ENCODE results near the gene VIPR2. TPM values are rescaled to one million over a fixed set of nuclear protein-coding genes. Genes with fewer than 3 reads are reported as not detected.
"Not testable (repeated sequence)": the region's sequence is repeated elsewhere in the genome, so short reads cannot be mapped to it uniquely, and the experiment has no call there.

The VIPR2 gene
- total RNA-seq, 4 donors from 2014 or later = 9.3 to 16.6 (median 12.1) TPM

- Histone ChIP-seq H3K36me3 (no peaks in the 10 kb centered on the region), H3K27me3 (no peaks in the 10 kb centered on the region), H3K4me1 (no peaks in the 10 kb centered on the region), H3K9me3 (no peaks in the 10 kb centered on the region), H3K27ac (replicated peaks in 1 of 4) (no peak overlapping the region), H3K4me3 (no peak overlapping the region)
- intact Hi-C loops (cut with DNase I) = no loop called here
- no peak for DNase-seq (ENCODE audit: extremely low spot score)
- TF ChIP-seq POLR2AphosphoS5 (IDR thresholded peaks at IDR 0.05) = no peak
- no peak for TF ChIP-seq POLR2A (IDR thresholded peaks at IDR 0.05; ENCODE audit: low read depth)
- TF ChIP-seq CTCF (IDR thresholded peaks at IDR 0.05) = no peak
- TF ChIP-seq EP300 (IDR thresholded peaks at IDR 0.05) = no peak
- WGBS = 84% methylated on average over 16 of the region's 17 CpGs
These were observed 24.7 kb upstream of the VIPR2 start for GRCh38 chr7:159169391-159169790.

- 85% methylated on average over 13 of the region's 15 CpGs for WGBS
- Histone ChIP-seq H3K27me3 (no peaks in the 10 kb centered on the region), H3K4me1 (no peaks in the 10 kb centered on the region), H3K27ac (replicated peaks in 1 of 4) (no peak overlapping the region), H3K36me3 (no peaks in the 10 kb centered on the region), H3K9me3 (no peaks in the 10 kb centered on the region), H3K4me3 (no peak overlapping the region)
- DNase-seq (ENCODE audit: extremely low spot score) = no peak
- intact Hi-C loops (cut with DNase I) = no loop called here
- TF ChIP-seq CTCF (IDR thresholded peaks at IDR 0.05) (no peak), POLR2A (IDR thresholded peaks at IDR 0.05; ENCODE audit: low read depth) (no peak), POLR2AphosphoS5 (IDR thresholded peaks at IDR 0.05) (no peak)
These were observed 22.5 kb upstream of the VIPR2 start for GRCh38 chr7:159167139-159167538.

GRCh38 chr7:159166530-159166929 is 21.9 kb upstream of the VIPR2 start:
- intact Hi-C loops (cut with DNase I) = no loop called here
- Histone ChIP-seq H3K4me3 (no peak overlapping the region), H3K27ac (replicated peaks in 1 of 4) (no peak overlapping the region), H3K4me1 (no peaks in the 10 kb centered on the region), H3K9me3 (no peaks in the 10 kb centered on the region), H3K27me3 (no peaks in the 10 kb centered on the region), H3K36me3 (no peaks in the 10 kb centered on the region)
- TF ChIP-seq EP300 (IDR thresholded peaks at IDR 0.05) = no peak
- TF ChIP-seq POLR2AphosphoS5 (IDR thresholded peaks at IDR 0.05) = no peak
- TF ChIP-seq CTCF (IDR thresholded peaks at IDR 0.05) = no peak
- no peak for TF ChIP-seq POLR2A (IDR thresholded peaks at IDR 0.05; ENCODE audit: low read depth)
- no peak for DNase-seq (ENCODE audit: extremely low spot score)
- WGBS = 61% methylated on average over 3 of the region's 3 CpGs

GRCh38 chr7:159165352-159165751 is 20.7 kb upstream of the VIPR2 start:
- intact Hi-C loops (cut with DNase I) = no loop called here
- no peak for DNase-seq (ENCODE audit: extremely low spot score)
- no peaks in the 10 kb centered on the region for H3K36me3 ChIP-seq
- no peaks in the 10 kb centered on the region for H3K9me3 ChIP-seq
- no peaks in the 10 kb centered on the region for H3K4me1 ChIP-seq
- 93% methylated on average over 6 of the region's 6 CpGs for WGBS
- no peak overlapping the region for H3K4me3 ChIP-seq
- H3K27me3 ChIP-seq = no peaks in the 10 kb centered on the region
- H3K27ac ChIP-seq (replicated peaks in 1 of 4) = no peak overlapping the region
- no peak for TF ChIP-seq POLR2AphosphoS5 (IDR thresholded peaks at IDR 0.05)

GRCh38 chr7:159163703-159164301 is 19.1 kb upstream of the VIPR2 start:
- intact Hi-C loops (cut with DNase I) = loop anchor here (2.0 kb wide), 1 partner anchor 31 kb away; no protein-coding TSS in a partner anchor
- WGBS = 90% methylated on average over 3 of the region's 11 CpGs
- H3K36me3 ChIP-seq; DNase-seq (ENCODE audit: extremely low spot score); H3K27me3 ChIP-seq; H3K9me3 ChIP-seq; H3K4me3 ChIP-seq; H3K4me1 ChIP-seq; H3K27ac ChIP-seq (replicated peaks in 1 of 4): not testable (repeated sequence)

- H3K36me3 ChIP-seq; H3K27ac ChIP-seq (replicated peaks in 1 of 4); H3K27me3 ChIP-seq; H3K4me3 ChIP-seq; DNase-seq (ENCODE audit: extremely low spot score); H3K4me1 ChIP-seq; H3K9me3 ChIP-seq: not testable (repeated sequence)
- WGBS = 76% methylated on average over 21 of the region's 21 CpGs
- intact Hi-C loops (cut with DNase I) = loop anchor here (2.0 kb wide), 1 partner anchor 29 kb away; no protein-coding TSS in a partner anchor
These were observed 17.5 kb upstream of the VIPR2 start for GRCh38 chr7:159162050-159162626.
